CD14-positive monocyte (primary cell): ENCODE measurements around the gene KRTAP6-3. TPM values are rescaled to one million over a fixed set of nuclear protein-coding genes. Genes with fewer than 3 reads are reported as not detected.

Source experiments
- DNase-seq, 3 donors: peaks; one replicate each; pipeline ENCODE4 v3.0.0-alpha.2; 2011 to 2022
- H2AFZ ChIP-seq: 2 replicates; pipeline ENCODE4 v1.6.0; 2012; ENCODE audit warnings: mild to moderate bottlenecking, low read depth, low read length, inconsistent platforms; ENCODE audit not compliant: insufficient read depth, poor library complexity, severe bottlenecking
- H3K27ac ChIP-seq, 2 donors: 1 replicate in 1 of 2; 2 replicates in 1 of 2; pipeline ENCODE4 v1.5.1; 2012 to 2013; ENCODE audit warnings: low read length in 2 of 2, control low read depth in 1 of 2, inconsistent platforms in 1 of 2, low read depth in 1 of 2, mild to moderate bottlenecking in 1 of 2
- H3K27me3 ChIP-seq, 2 donors: one replicate each; pipeline versions ENCODE4 v1.6.0 to v1.6.1; 2011 to 2013; ENCODE audit warnings: low read length in 2 of 2; ENCODE audit not compliant: control insufficient read depth in 2 of 2, insufficient read depth in 2 of 2
- H3K36me3 ChIP-seq, 2 donors: replicated peaks in 1 of 2; 1 replicate in 1 of 2; 2 replicates in 1 of 2; pipeline versions ENCODE4 v1.5.1 to v1.6.1; 2012 to 2013; ENCODE audit warnings: low read length in 2 of 2, control low read depth in 1 of 2, inconsistent platforms in 1 of 2, mild to moderate bottlenecking in 1 of 2; ENCODE audit not compliant: insufficient read depth in 2 of 2, control insufficient read depth in 1 of 2
- H3K4me1 ChIP-seq, 2 donors: 1 replicate in 1 of 2; 2 replicates in 1 of 2; pipeline versions ENCODE4 v1.5.1 to v1.6.1; 2012 to 2013; ENCODE audit warnings: low read length in 2 of 2, control low read depth in 1 of 2, inconsistent platforms in 1 of 2, mild to moderate bottlenecking in 1 of 2, moderate library complexity in 1 of 2; ENCODE audit not compliant: insufficient read depth in 2 of 2, control insufficient read depth in 1 of 2
- H3K4me2 ChIP-seq: replicated peaks from 2 replicates; pipeline ENCODE3; 2012; ENCODE audit warnings: low read length, moderate library complexity, mild to moderate bottlenecking; ENCODE audit not compliant: poor library complexity, severe bottlenecking; ENCODE audit errors: extremely low read depth
- H3K4me3 ChIP-seq, 3 experiments: fragments of 200-600 bp in 1 of 3; sonication (generic) in 1 of 3; replicated peaks in 1 of 3; 1 replicate in 2 of 3; 2 replicates in 1 of 3; pipeline ENCODE4 v1.5.1; 2011 to 2013; ENCODE audit warnings: low read length in 3 of 3, mild to moderate bottlenecking in 3 of 3, control low read depth in 2 of 3, low read depth in 2 of 3, inconsistent platforms in 1 of 3, moderate library complexity in 1 of 3
- H3K79me2 ChIP-seq: 2 replicates; pipeline ENCODE4 v1.6.0; 2012; ENCODE audit warnings: mild to moderate bottlenecking, control low read depth, inconsistent platforms, low read length, moderate library complexity; ENCODE audit not compliant: insufficient read depth
- H3K9ac ChIP-seq: 2 replicates; pipeline ENCODE4 v1.6.0; 2017; ENCODE audit warnings: low read length, mild to moderate bottlenecking; ENCODE audit not compliant: insufficient read depth, poor library complexity, severe bottlenecking
- H3K9me3 ChIP-seq, 2 donors: replicated peaks in 1 of 2; 1 replicate in 1 of 2; 2 replicates in 1 of 2; pipeline versions ENCODE4 v1.5.1 to v1.6.1; 2012 to 2013; ENCODE audit warnings: low read length in 2 of 2, control low read depth in 1 of 2; ENCODE audit not compliant: control insufficient read depth in 1 of 2, insufficient read depth in 1 of 2
- H4K20me1 ChIP-seq: 2 replicates; pipeline ENCODE4 v1.6.0; 2012; ENCODE audit warnings: mild to moderate bottlenecking, low read length, control low read depth, moderate library complexity; ENCODE audit not compliant: insufficient read depth
- H3K27ac Mint-ChIP-seq, 7 donors: one replicate each; pipeline ENCODE4 v1.8.0; 2020; ENCODE audit warnings: mild to moderate bottlenecking in 7 of 7, mixed read lengths in 7 of 7, moderate library complexity in 6 of 7, inconsistent platforms in 2 of 7
- H3K27me3 Mint-ChIP-seq, 3 donors: one replicate each; pipeline ENCODE4 v1.8.0; 2021 to 2022; ENCODE audit warnings: low read depth in 3 of 3, mild to moderate bottlenecking in 3 of 3, mixed read lengths in 3 of 3, moderate library complexity in 3 of 3, inconsistent platforms in 1 of 3
- H3K36me3 Mint-ChIP-seq, 2 donors: one replicate each; pipeline ENCODE4 v1.8.0; 2020; ENCODE audit warnings: mixed read lengths in 2 of 2, inconsistent platforms in 1 of 2, mild to moderate bottlenecking in 1 of 2
- H3K4me1 Mint-ChIP-seq: one replicate; pipeline ENCODE4 v1.8.0; 2020; ENCODE audit warnings: mild to moderate bottlenecking, mixed read lengths
- H3K4me3 Mint-ChIP-seq, 2 donors: one replicate each; pipeline ENCODE4 v1.8.0; 2020; ENCODE audit warnings: mild to moderate bottlenecking in 2 of 2, mixed read lengths in 2 of 2, moderate library complexity in 1 of 2
- H3K9me3 Mint-ChIP-seq, 7 donors: one replicate each; pipeline ENCODE4 v1.8.0; 2020 to 2022; ENCODE audit warnings: mixed read lengths in 7 of 7, mild to moderate bottlenecking in 6 of 7, moderate library complexity in 6 of 7, inconsistent platforms in 2 of 7
- WGBS: methylation state at CpG from one replicate; pipeline ENCODE4 v1.1.5; 2013; ENCODE audit warnings: missing lambda C conversion rate; ENCODE audit not compliant: insufficient coverage; 5-methylcytosine and 5-hydroxymethylcytosine counted together
- intact Hi-C, 2 donors: fragments of 100-400 bp; cut with micrococcal nuclease; formaldehyde crosslinking; loops; one replicate each; pipeline versions ENCODE4 v1.15.0 to v1.15.1; 2023
- polyA plus RNA-seq, 3 donors: library from polyadenylated mRNA; depleted of rRNA in 1 of 3; unstranded in 2 of 3; stranded (reverse) in 1 of 3; fragments of 300-500 nt in 2 of 3; fragments of >200 nt in 1 of 3; fragmentation: Illumina TruSeq in 2 of 3; gene quantifications; 1 replicate in 2 of 3; 2 replicates in 1 of 3; pipeline ENCODE4 v1.2.3, GENCODE V29; 2012 to 2021
- TF ChIP-seq, protein P1 (sequence below): fragments of 200-600 bp; IDR thresholded peaks from one replicate; pipeline ENCODE4 v1.8.0; 2022; ENCODE audit warnings: antibody characterized with exemption, mild to moderate bottlenecking

Gene KRTAP6-3
- polyA plus RNA-seq, 3 donors = not detected

DNA sequence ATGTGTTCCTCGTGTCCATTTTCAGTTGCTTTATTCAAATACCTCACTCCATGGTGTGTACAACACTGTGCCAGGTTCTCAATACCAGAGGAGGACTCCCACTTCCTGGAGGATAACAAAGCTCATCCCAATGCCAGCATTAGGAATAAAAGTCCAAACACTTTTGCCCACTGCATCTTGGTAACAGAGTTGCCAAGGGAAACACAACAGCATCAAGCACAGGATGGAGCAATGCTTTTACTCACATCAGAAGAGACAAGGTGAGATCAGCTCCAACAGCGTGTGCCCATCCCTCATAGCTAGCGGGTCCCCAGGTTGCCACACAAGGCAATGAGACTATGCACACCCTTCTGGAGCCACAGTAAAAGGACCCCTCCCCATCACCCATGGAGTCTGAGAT, 31.1 kb downstream of the KRTAP6-3 start:
- no peaks in the 10 kb centered on the region for H3K27me3 ChIP-seq
- H4K20me1 ChIP-seq = no peaks in the 10 kb centered on the region
- H3K27ac ChIP-seq = no peak overlapping the region
- WGBS = 100% methylated on average over 2 of the region's 3 CpGs
- Mint-ChIP-seq H3K27ac (no peak overlapping the region), H3K4me3 (no peak overlapping the region), H3K36me3 (no peaks in the 10 kb centered on the region), H3K4me1 (no peaks in the 10 kb centered on the region), H3K9me3 (peaks cover 7 to 25% (median 16%) of the 10 kb centered on the region in 7 donors), H3K27me3 (no peaks in the 10 kb centered on the region)
- TF ChIP-seq, protein P1, sequence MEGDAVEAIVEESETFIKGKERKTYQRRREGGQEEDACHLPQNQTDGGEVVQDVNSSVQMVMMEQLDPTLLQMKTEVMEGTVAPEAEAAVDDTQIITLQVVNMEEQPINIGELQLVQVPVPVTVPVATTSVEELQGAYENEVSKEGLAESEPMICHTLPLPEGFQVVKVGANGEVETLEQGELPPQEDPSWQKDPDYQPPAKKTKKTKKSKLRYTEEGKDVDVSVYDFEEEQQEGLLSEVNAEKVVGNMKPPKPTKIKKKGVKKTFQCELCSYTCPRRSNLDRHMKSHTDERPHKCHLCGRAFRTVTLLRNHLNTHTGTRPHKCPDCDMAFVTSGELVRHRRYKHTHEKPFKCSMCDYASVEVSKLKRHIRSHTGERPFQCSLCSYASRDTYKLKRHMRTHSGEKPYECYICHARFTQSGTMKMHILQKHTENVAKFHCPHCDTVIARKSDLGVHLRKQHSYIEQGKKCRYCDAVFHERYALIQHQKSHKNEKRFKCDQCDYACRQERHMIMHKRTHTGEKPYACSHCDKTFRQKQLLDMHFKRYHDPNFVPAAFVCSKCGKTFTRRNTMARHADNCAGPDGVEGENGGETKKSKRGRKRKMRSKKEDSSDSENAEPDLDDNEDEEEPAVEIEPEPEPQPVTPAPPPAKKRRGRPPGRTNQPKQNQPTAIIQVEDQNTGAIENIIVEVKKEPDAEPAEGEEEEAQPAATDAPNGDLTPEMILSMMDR = no peak
- no peak overlapping the region for H2AFZ ChIP-seq
- no peaks in the 10 kb centered on the region for H3K4me1 ChIP-seq
- H3K36me3 ChIP-seq = no peaks in the 10 kb centered on the region
- H3K9me3 ChIP-seq = peaks cover 31 to 42% of the 10 kb centered on the region in 2 donors
- intact Hi-C loops = no loop called here
- no peak overlapping the region for H3K4me3 ChIP-seq
- no peak overlapping the region for H3K9ac ChIP-seq
- no peaks in the 10 kb centered on the region for H3K79me2 ChIP-seq
- no peak overlapping the region for H3K4me2 ChIP-seq
- no peak for DNase-seq

GRCh38 chr21:30625449-30626165, 33.4 kb downstream of the KRTAP6-3 start:
- Histone ChIP-seq H3K27me3 (no peaks in the 10 kb centered on the region), H3K9me3 (peaks cover 35 to 53% of the 10 kb centered on the region in 2 donors), H3K79me2 (no peaks in the 10 kb centered on the region), H3K4me2 (no peak overlapping the region), H3K9ac (no peak overlapping the region), H3K36me3 (no peaks in the 10 kb centered on the region), H3K27ac (no peak overlapping the region), H3K4me1 (no peaks in the 10 kb centered on the region), H3K4me3 (no peak overlapping the region), H2AFZ (no peak overlapping the region), H4K20me1 (no peaks in the 10 kb centered on the region)
- WGBS = 89% methylated on average over 3 of the region's 4 CpGs
- Mint-ChIP-seq H3K4me3 (no peak overlapping the region), H3K9me3 (peaks cover 7 to 25% (median 16%) of the 10 kb centered on the region in 7 donors), H3K4me1 (no peaks in the 10 kb centered on the region), H3K27me3 (no peaks in the 10 kb centered on the region), H3K36me3 (no peaks in the 10 kb centered on the region), H3K27ac (no peak overlapping the region)
- no peak for DNase-seq
- TF ChIP-seq, protein P1 = no peak
- intact Hi-C loops = no loop called here
